GM19455 (cell line): Measurements from ENCODE around the gene TBC1D10B.
A peak's percentile ranks its signal among the peaks of the same experiment; 100 is the strongest.
"Not testable (repeated sequence)": the region's sequence is repeated elsewhere in the genome, so short reads cannot be mapped to it uniquely, and the experiment has no call there.

Experiments
- ATAC-seq: cut with Tn5 transposase; IDR thresholded peaks from one replicate; pipeline ENCODE4 v1.9.1; 2021; ENCODE audit not compliant: unreplicated experiment

TBC1D10B gene

DNA sequence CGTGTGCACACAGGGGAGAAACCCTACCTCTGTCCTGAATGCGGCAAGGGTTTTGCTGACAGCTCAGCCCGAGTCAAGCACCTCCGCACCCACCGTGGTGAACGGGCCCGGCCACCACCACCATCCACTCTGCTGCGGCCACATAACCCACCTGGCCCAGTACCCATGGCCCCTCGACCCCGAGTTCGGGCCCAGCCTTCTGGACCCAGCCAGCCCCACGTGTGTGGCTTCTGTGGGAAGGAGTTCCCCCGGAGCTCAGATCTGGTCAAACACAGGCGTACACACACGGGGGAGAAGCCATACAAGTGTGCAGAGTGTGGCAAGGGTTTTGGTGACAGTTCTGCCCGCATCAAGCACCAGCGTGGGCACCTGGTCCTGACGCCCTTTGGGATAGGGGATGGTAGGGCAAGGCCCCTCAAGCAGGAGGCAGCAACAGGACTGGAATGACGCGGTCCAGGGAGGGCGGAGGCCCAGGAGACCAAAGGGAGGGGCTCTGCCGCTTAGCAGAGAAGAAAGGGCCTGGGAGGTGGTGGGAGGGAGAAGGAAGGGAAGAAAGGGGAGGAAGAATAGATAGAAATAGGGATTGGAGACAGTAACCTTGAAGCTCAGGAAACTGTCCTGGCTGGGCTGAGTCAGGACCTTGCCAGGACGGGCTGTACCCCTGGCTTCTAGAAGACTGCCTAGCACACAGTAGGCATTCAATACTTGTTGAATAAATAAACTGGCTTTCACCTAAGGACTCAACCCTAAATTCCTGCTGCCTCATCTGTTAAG, 28.6 kb upstream of the TBC1D10B start:
- no peak for ATAC-seq

DNA sequence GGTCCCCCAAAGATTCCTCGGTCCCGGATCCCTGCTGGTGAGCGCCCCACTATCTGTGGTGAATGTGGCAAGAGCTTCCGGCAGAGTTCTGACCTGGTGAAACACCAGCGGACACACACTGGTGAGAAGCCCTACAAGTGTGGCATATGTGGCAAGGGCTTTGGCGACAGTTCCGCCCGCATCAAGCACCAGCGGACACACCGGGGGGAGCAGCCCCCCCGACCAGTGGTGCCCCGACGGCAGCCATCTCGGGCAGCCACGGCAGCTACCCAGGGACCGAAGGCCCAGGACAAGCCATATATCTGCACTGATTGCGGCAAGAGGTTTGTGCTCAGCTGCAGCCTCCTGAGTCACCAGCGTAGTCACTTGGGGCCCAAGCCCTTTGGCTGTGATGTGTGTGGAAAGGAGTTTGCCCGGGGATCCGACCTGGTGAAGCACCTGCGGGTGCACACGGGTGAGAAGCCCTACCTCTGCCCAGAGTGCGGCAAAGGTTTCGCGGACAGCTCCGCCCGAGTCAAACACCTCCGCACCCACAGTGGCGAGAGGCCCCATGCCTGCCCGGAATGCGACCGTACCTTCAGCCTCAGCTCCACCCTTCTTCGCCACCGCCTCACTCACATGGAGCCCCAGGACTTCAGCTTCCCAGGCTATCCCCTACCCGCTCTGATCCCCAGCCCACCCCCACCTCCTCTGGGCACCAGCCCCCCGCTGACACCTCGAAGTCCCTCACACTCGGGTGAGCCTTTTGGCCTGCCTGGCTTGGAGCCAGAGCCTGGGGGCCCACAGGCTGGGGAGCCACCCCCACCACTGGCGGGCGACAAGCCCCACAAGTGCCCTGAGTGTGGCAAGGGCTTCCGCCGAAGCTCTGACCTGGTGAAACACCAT, 27.7 kb upstream of the TBC1D10B start:
- ATAC-seq, result no peak

DNA sequence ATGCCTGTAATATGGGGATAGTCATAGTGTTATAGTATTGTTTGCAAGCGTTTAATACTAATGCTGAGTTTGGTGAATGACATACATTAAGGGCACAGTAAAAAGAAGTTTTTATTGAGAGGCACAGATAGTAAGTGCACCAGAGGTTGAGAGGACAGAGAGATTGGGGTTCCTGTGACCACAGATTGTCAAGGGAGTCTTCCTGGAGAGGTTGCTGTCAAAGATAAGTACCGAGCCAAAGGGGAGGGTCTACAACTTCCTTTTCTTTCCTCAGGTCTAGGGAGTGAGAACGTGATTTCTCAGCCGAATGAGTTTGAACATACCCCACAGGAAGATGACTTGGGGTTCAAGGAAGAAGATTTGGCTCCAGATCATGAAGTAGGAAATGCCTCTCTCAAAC, 26.8 kb upstream of the TBC1D10B start:
- no peak for ATAC-seq

DNA sequence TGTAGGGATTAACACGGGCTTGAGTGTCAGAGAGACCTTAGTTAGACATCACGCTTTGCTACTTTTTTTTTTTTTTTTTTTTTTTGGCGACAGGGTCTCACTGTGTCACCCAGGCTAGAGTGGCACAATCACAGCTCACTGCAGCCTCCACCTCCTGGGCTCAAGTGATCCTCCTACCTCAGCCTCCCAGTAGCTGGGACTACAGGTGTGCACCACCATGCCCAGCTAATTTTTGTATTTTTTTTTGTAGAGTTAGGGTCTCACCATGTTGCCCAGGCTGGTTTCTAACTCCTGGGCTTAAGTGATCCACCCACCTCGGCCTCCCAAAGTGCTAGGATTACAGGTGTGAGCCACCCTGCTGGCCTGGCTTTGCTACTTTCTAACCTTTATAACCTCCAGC, 26.3 kb upstream of the TBC1D10B start:
- not testable (repeated sequence) for ATAC-seq

- ATAC-seq, result peak; percentile 24
These were observed 25.8 kb upstream of the TBC1D10B start for GRCh38 chr16:30395992-30396585.

GRCh38 chr16:30395155-30395991, 25.1 kb upstream of the TBC1D10B start, which contains the start of gene ZNF48:
Gene ZNF48 (plus strand): TSS chr16:30395420. CDS start chr16:30395795, 375 bp downstream.
- peak; percentile 49 for ATAC-seq

DNA sequence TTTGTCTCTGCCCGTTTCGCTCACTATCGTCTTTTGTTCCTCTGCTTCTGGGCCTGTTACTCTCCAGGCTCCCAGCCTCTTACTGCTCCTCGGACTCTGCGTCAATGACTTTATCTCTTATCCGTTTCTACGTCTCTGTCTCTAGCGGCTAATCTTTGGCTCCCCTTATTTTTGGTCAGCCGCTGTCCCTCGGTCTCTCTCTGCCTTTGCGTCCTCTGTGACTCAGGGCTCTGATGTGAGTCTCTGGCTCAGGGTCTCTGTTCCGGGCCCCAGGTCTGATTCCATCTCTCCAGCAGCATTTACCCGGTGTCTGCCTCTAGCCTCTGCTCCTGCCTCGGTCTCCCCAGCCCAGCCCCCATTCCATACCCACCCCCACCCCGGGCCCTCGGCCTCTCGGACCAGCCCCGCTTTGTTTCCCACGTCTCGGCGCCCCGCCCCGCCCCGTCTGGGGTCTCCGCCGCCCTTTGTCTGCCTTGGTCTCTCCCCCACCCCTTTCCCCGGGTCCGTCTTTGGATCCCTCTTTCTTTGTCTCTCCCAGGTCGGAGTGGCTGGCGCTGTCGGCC, 24.4 kb upstream of the TBC1D10B start:
- no peak for ATAC-seq

DNA sequence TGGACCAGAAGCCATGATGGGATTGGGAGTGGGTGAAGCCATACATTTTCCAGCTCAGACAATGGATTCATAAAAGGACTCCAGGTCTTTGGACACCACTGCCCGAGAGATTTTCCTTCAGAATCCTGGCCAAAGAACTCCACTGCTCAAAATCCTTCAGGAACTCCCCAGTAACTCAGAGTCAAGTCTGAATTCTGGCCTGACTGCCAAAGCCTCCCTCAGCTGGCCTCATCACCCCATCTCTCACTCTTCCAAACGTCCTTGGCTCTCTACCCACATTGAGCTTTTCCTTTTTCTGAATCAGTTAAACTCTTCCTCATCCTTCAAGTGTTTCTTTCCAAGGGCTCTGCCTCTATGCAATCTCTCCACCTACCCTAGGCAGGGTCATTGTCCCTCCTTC, 13.2 kb upstream of the TBC1D10B start:
- no peak for ATAC-seq

DNA sequence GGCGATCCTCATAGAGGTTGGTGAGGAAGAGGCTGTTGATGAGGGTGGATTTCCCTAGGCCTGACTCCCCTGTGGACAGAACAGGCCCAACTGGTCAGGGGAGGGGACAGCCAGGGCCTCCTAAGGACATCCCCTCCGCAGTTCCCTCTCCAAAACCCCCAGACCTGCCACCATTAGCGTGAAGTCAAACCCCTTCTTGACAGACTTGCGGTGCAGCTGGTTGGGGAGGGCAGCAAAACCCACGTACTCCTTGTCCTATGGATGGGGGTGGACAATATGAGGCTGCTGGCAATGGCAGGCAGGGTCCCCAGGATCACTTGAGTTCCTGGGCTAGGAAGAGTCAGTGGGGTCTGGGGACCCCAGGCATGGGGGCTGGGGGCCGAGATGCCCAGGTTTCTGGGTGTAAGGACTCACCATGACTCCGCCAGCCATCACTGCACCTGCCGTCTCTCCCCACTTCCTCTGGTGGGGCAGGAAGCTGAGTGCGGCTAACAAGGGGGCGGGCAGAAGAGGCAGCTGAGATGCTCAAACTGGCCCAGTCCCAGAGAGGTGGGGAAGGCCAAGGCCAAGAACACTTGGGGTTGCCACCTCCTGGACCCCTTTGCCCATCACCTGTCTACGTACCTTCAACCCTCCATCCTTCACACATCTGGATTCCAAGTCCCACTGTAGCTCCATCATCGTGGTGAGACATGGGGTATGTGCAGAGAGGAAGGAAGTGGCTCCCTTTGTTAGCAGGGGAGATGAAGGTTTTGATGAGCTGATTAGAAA, 12.0 kb upstream of the TBC1D10B start, which contains the start of gene SEPTIN1:
TSS of gene SEPTIN1 (minus strand) at position 451 of the 771 bp plus-strand sequence. CDS start at position 432, 19 bp downstream.
- no peak for ATAC-seq

DNA sequence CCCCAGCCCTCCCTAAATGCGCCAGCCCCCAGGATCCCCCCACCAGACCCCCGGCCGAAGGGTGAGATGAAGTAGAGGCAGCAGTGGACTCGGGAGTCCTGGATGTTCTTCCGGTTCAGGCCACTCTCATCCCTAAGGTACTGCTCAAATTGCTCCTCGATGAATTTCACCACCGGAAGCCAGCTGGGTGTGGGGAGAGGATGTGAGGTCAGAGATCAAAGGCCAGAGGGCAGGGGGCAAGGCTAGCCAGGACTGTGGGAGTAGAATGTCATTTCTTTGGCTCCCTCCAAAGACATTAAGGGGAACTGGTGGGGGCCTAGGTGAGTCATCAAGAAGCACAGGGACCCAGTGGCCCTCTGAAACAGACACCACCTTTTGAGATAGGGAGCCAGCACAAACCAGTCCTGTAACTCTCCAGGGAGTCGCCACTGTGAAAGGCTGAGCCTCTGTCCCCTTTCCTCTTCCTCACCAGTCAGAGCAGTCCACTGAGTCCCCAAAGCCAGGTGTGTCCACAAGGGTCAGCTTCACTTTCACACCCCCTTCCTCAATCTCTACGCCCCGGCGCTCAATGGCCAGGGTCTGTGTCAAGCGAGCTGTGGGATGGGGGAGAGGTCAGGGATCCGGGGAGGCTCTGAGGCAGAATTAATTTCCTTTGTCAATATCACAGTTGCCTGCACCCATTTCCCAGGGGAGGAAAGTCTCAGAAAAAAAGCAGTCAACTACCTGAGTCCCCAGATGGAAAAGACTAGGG, 11.2 kb upstream of the TBC1D10B start:
- no peak for ATAC-seq

DNA sequence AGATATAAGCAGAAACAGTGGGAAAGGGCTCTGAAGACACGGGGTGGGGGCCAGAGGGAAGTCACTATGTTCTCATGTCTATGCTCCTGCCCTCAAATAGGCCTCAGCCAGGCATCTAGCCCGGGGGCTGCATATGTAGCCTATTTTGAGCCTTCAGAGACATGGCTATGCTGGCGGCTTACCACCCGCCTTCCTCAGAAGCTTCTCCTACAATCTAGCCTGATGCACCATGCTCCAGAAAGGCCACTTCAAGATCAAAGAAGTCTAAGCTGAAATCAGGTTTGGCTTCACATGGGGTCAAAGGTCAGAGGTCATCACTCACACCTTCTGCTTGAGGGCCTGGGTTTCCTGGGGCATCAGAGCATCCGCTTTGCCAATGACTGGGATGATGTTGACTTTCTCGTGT, 10.5 kb upstream of the TBC1D10B start:
- no peak for ATAC-seq

GRCh38 chr16:30380072-30380802, 9.9 kb upstream of the TBC1D10B start:
- ATAC-seq, result no peak

- ATAC-seq, result no peak
These were observed 9.0 kb upstream of the TBC1D10B start for GRCh38 chr16:30379158-30379783.

DNA sequence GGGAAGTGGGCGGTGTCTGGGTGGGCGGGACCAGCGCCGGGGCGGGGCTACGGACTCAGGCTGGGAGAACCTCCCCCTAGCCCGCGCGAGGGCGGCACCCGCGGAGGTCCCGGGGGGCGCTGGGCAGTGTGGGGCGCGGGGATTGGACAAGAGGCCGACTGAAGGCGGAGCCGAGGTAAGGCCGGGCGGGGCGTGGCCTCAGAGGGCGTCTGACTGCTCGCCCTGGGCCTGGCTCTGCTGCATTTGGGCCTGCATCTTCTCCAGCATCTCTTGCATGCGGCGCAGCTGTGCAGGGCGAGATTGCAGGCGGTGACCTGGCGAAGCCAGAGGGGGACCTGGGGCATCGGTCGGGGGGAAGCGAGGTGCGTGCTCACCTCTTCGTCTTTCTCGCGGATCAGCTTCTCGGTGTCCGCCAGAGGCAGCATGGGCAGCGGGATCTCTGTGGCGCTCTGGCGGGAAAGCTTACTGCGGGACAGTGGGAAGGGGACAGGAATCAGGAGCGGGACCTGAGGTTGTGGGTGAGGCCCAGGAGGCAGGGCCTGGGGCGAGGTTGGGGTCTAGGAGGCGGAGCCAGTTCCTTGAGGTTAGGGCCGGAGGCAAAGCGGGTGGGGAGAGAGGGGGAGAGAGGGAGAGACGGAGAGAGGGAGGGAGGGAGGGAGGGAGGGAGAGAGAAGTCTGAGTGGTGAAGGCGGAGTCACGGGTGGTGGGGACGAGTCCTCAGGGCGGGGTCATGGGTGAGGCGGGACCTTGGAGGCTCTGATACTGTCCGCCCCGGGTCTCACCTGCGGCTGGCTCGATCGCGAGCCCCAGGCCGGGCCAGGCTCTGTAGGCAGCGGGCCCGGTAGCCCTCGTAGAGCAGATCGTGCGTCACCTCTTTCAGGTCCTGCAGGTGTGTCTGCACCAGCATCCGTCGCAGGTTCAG, 8.2 kb upstream of the TBC1D10B start:
- peak; percentile 71 for ATAC-seq

- peak; percentile 32 for ATAC-seq
These were observed 7.5 kb upstream of the TBC1D10B start for GRCh38 chr16:30377812-30378235.

GRCh38 chr16:30377050-30377811, 6.9 kb upstream of the TBC1D10B start:
- peak; percentile 2 for ATAC-seq
